DOHH2 (cell line): ENCODE measurements around the gene TTC7B.

Source experiments
- CTCF ChIP-seq: fragments of 200-600 bp; sonication (generic); IDR thresholded peaks from one replicate; pipeline ENCODE4 v1.5.1; 2014; ENCODE audit warnings: antibody characterized with exemption, mild to moderate bottlenecking, low read depth, low read length; ENCODE audit not compliant: poor library complexity, severe bottlenecking
- EZH2phosphoT487 ChIP-seq: fragments of 200-600 bp; sonication (generic); IDR thresholded peaks from 2 replicates; pipeline ENCODE4 v1.6.1; 2017; ENCODE audit warnings: borderline replicate concordance, mild to moderate bottlenecking, antibody characterized with exemption, low read length, moderate library complexity, mixed read lengths

GRCh38 chr14:90510159-90510558, 306.1 kb downstream of the TTC7B start:
- no peak for TF ChIP-seq CTCF
- no peak for TF ChIP-seq EZH2phosphoT487
